K562 treated with DMSO at 1 percent for 12 hours (cell line): ENCODE results near the gene IDI2. TPM values are rescaled to one million over a fixed set of nuclear protein-coding genes. Genes with fewer than 3 reads are reported as not detected.

Experiments used
- total RNA-seq: library from RNA; unstranded; fragments of 300-600 nt; gene quantifications from 2 replicates; pipeline ENCODE4 v1.2.3, GENCODE V29; 2022; ENCODE audit not compliant: insufficient read depth

The IDI2 gene
- not detected in 2 replicates for total RNA-seq

DNA sequence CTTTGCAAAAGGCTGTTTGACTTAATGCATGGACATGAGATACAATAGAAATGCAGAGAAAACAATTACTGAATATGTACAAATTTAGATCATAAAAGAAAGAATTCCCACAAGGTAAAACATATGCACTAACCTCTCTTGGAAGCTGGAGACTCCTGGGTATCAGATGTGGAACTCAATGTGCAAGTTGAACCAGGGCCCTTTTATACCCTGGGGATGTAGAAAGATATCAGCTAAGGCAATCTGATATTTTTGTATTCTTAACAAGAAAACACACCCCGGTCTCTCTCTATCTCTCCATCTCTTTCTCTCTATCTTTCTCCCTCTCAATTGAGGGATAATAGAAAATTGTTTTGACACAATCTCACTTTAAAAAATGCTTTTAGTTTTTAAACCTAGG lies at the start of gene IDI2:
Gene IDI2, minus strand, starts transcription at position 177 of the 400 bp plus-strand sequence. CDS start 1,136 bp downstream, outside the sequence.

DNA sequence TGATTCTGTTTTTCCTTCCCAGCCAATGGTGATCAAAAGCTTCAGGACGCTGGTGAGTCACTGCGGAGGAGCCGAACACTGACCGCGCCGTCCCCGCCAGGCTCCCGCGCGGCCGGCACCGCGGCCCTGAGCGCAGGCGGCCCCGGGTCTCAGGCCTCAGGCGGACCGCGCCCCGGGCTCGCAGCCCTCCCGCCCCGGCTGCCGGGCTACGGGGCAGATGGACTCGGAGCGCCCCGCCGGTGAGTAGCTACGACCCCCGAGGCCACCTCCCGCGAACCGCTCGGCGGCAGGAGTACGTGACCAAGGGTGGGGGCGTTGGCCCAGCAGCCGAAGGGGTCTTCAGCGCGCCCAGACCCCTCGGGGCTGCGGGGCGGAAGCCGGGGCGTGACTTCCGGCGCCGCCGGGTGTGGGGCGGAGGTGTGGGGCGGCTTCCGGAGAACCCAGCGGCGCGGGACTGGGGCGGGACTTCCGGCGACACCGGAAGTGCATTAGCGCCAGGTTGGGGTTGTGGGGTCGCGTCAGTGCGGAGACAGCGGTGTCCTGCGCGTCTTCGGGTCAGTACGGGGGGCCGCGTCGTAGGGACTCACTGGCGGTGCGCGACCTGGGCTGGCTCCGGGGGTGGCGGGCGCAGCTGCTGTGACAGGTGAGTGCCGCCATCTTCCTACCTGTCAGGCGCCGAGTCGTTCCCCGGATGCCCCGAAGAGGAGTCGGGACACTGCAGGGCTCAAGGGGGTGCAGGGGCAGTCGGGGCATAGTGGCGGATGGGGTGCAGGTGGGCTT lies 30.9 kb upstream of the IDI2 start, which contains the start of gene WDR37:
Gene WDR37, plus strand, starts transcription at position 60 of the 780 bp plus-strand sequence. CDS start 15,771 bp downstream, outside the sequence.

DNA sequence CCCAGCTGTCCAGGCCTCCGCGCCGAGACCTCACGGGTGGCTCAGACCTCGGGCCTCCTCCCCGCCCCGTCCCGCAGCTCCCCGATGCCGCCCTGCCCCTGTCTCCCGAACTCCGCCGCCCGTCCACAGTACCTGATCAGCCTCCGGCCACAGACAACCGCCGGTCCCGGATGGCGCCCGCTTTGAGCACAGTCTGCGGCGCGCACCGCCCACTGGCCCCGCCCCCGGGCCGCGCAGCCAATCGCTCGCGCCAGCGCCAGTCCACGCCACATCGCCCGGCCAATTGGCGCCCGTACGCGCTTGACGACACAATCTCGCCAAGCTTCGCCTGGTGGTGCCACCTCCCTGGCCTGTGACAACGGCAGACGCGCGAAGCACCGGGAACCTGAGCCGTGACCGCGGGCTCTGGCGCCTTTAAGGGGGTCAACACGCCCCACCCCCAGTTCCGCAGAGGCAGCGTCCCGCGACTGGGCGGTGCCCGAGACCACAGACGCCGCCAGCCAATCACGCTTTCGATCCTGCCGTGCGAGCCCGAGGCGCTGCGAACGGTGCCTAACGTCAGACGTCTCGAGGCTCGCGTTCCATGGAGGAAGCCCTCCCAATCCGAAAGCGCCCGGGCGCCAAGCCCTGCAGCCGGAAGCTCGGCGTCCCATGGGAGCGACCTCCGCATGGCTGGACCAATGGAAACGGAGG lies 23.2 kb upstream of the IDI2 start, which contains the start of gene IDI1:
Gene IDI1, minus strand, starts transcription at position 388 of the 693 bp plus-strand sequence. Its CDS starts 116 bp downstream, at position 272.

DNA sequence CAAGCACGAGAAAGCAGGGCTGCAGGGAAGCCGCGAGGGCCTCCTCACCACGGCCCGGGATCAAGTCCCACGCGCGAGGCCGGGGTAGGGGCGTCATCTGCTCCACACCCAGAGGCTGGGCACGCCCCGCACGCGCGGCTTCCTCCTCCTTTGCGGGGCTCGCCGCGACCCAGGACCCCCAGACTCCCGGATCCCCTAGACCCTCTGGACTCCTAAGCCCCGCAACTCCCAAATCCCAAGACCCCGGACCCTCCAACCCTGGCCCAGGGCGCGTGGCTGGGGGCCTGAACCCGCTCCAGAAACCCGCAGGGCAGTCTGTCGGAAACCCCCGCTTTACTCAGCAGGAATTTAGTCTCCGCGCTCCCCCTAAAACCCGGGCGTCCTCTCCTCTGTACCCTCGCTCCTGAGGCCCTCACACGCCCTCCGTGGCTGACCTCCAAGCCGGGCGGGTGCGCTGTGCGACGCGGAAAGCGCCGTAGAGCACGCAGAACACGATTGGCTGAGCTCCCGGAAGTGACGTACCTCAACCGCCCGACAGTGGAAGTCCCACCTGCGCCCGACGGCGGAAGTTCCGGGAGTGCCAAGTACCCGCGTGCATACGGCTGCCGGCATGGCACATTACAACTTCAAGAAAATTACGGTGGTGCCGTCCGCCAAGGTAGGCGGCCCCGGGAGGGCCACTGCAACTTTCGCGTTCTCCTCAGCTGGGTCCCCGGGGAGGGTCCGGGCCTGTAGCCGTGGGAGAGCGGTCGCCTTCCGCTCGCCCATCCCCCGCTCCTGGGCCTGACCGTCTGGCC lies 37.6 kb downstream of the IDI2 start, which contains the start of gene GTPBP4:
Gene GTPBP4, plus strand, starts transcription at position 565 of the 797 bp plus-strand sequence. Its CDS starts 46 bp downstream, at position 611.

Other genes with a start within 250 kb of the IDI2 start
- 7.4 and 27.3 TPM in 2 replicates for gene LARP4B, start 94.2 kb downstream of the IDI2 start, total RNA-seq
- gene GTPBP4, start 37.4 kb downstream of the IDI2 start, total RNA-seq: 18.4 and 27.6 TPM in 2 replicates
- gene IDI1, start 23.3 kb upstream of the IDI2 start, total RNA-seq: 31.0 and 70.2 TPM in 2 replicates
- 3.5 and 13.0 TPM in 2 replicates for gene WDR37, start 30.5 kb upstream of the IDI2 start, total RNA-seq